Measurements from ENCODE around the gene ANKRD23.
"Not testable (repeated sequence)": the region's sequence is repeated elsewhere in the genome, so short reads cannot be mapped to it uniquely, and the experiment has no call there.

The ANKRD23 gene

GRCh38 chr2:96843538-96844268, at the start of gene ANKRD23:
TSS of gene ANKRD23 (minus strand) at chr2:96844021. CDS start at chr2:96843992, 29 bp downstream.
- H3K27ac Mint-ChIP-seq: peak within 1 kb of the TSS; percentile 19
- H3K4me1 Mint-ChIP-seq (ENCODE audit: low read depth): peaks cover 10% of the 10 kb centered on the region
- H3K27me3 Mint-ChIP-seq (ENCODE audit: low read depth): no peaks in the 10 kb centered on the region

GRCh38 chr2:96891591-96892333, 47.9 kb upstream of the ANKRD23 start:
- no peaks in the 10 kb centered on the region for H3K27me3 Mint-ChIP-seq (ENCODE audit: low read depth)
- H3K27ac Mint-ChIP-seq: peak overlapping the region; percentile 62
- no peaks in the 10 kb centered on the region for H3K36me3 Mint-ChIP-seq (ENCODE audit: low read depth)
- H3K4me3 Mint-ChIP-seq: no peak overlapping the region
- H3K9me3 Mint-ChIP-seq: no peaks in the 10 kb centered on the region
- peaks cover 34% of the 10 kb centered on the region for H3K4me1 Mint-ChIP-seq (ENCODE audit: low read depth)

More at GRCh38 chr2:96843538-96844268, at the start of gene ANKRD23:
- H3K9me3 Mint-ChIP-seq: no peaks in the 10 kb centered on the region
- peaks cover 26% of the 10 kb centered on the region for H3K36me3 Mint-ChIP-seq (ENCODE audit: low read depth)
- no peak within 1 kb of the TSS for H3K4me3 Mint-ChIP-seq

GRCh38 chr2:96890726-96891385, 47.0 kb upstream of the ANKRD23 start:
- Mint-ChIP-seq H3K27me3 (ENCODE audit: low read depth) (no peaks in the 10 kb centered on the region), H3K9me3 (no peaks in the 10 kb centered on the region), H3K36me3 (ENCODE audit: low read depth) (no peaks in the 10 kb centered on the region), H3K27ac (peak overlapping the region; percentile 62), H3K4me3 (no peak overlapping the region), H3K4me1 (ENCODE audit: low read depth) (peaks cover 27% of the 10 kb centered on the region)

- no peaks in the 10 kb centered on the region for H3K9me3 Mint-ChIP-seq
- H3K4me1 Mint-ChIP-seq (ENCODE audit: low read depth): peaks cover 25% of the 10 kb centered on the region
- no peaks in the 10 kb centered on the region for H3K27me3 Mint-ChIP-seq (ENCODE audit: low read depth)
- no peak overlapping the region for H3K4me3 Mint-ChIP-seq
- no peak overlapping the region for H3K27ac Mint-ChIP-seq
- H3K36me3 Mint-ChIP-seq (ENCODE audit: low read depth): no peaks in the 10 kb centered on the region
Observed at GRCh38 chr2:96890252-96890651, 46.4 kb upstream of the ANKRD23 start.

- H3K36me3 Mint-ChIP-seq (ENCODE audit: low read depth); H3K27me3 Mint-ChIP-seq (ENCODE audit: low read depth); H3K27ac Mint-ChIP-seq; H3K9me3 Mint-ChIP-seq; H3K4me3 Mint-ChIP-seq: not testable (repeated sequence)
- H3K4me1 Mint-ChIP-seq (ENCODE audit: low read depth): peaks cover 22% of the 10 kb centered on the region
Observed at GRCh38 chr2:96889502-96889901, 45.7 kb upstream of the ANKRD23 start.

- H3K27ac Mint-ChIP-seq: no peak overlapping the region
- no peaks in the 10 kb centered on the region for H3K27me3 Mint-ChIP-seq (ENCODE audit: low read depth)
- H3K4me1 Mint-ChIP-seq (ENCODE audit: low read depth): peaks cover 22% of the 10 kb centered on the region
- no peak overlapping the region for H3K4me3 Mint-ChIP-seq
- H3K9me3 Mint-ChIP-seq: no peaks in the 10 kb centered on the region
- H3K36me3 Mint-ChIP-seq (ENCODE audit: low read depth): no peaks in the 10 kb centered on the region
Observed at GRCh38 chr2:96888072-96889011, 44.5 kb upstream of the ANKRD23 start.

GRCh38 chr2:96887493-96888012, 43.7 kb upstream of the ANKRD23 start:
- H3K9me3 Mint-ChIP-seq: no peaks in the 10 kb centered on the region
- no peak overlapping the region for H3K27ac Mint-ChIP-seq
- H3K4me1 Mint-ChIP-seq (ENCODE audit: low read depth): peaks cover 20% of the 10 kb centered on the region

GRCh38 chr2:96885432-96886347, 41.9 kb upstream of the ANKRD23 start:
- H3K9me3 Mint-ChIP-seq: no peaks in the 10 kb centered on the region
- H3K27ac Mint-ChIP-seq: no peak overlapping the region
- no peak overlapping the region for H3K4me3 Mint-ChIP-seq
- no peaks in the 10 kb centered on the region for H3K27me3 Mint-ChIP-seq (ENCODE audit: low read depth)
- peaks cover 9% of the 10 kb centered on the region for H3K4me1 Mint-ChIP-seq (ENCODE audit: low read depth)
- no peaks in the 10 kb centered on the region for H3K36me3 Mint-ChIP-seq (ENCODE audit: low read depth)

More at GRCh38 chr2:96887493-96888012, 43.7 kb upstream of the ANKRD23 start:
- no peak overlapping the region for H3K4me3 Mint-ChIP-seq
- H3K27me3 Mint-ChIP-seq (ENCODE audit: low read depth): no peaks in the 10 kb centered on the region
- H3K36me3 Mint-ChIP-seq (ENCODE audit: low read depth): no peaks in the 10 kb centered on the region

- Mint-ChIP-seq H3K27me3 (ENCODE audit: low read depth) (no peaks in the 10 kb centered on the region), H3K9me3 (no peaks in the 10 kb centered on the region), H3K36me3 (ENCODE audit: low read depth) (no peaks in the 10 kb centered on the region), H3K4me3 (no peak overlapping the region), H3K27ac (no peak overlapping the region), H3K4me1 (ENCODE audit: low read depth) (peaks cover 8% of the 10 kb centered on the region)
Observed at GRCh38 chr2:96884299-96885094, 40.7 kb upstream of the ANKRD23 start.

GRCh38 chr2:96883306-96883705, 39.5 kb upstream of the ANKRD23 start:
- peaks cover 3% of the 10 kb centered on the region for H3K4me1 Mint-ChIP-seq (ENCODE audit: low read depth)
- H3K9me3 Mint-ChIP-seq: no peaks in the 10 kb centered on the region
- no peaks in the 10 kb centered on the region for H3K27me3 Mint-ChIP-seq (ENCODE audit: low read depth)
- H3K4me3 Mint-ChIP-seq: no peak overlapping the region
- no peaks in the 10 kb centered on the region for H3K36me3 Mint-ChIP-seq (ENCODE audit: low read depth)
- no peak overlapping the region for H3K27ac Mint-ChIP-seq

- H3K27me3 Mint-ChIP-seq (ENCODE audit: low read depth): no peaks in the 10 kb centered on the region
- no peak overlapping the region for H3K27ac Mint-ChIP-seq
- H3K4me3 Mint-ChIP-seq: no peak overlapping the region
- no peaks in the 10 kb centered on the region for H3K9me3 Mint-ChIP-seq
- H3K4me1 Mint-ChIP-seq (ENCODE audit: low read depth): no peaks in the 10 kb centered on the region
- H3K36me3 Mint-ChIP-seq (ENCODE audit: low read depth): no peaks in the 10 kb centered on the region
Observed at GRCh38 chr2:96882906-96883305, 39.1 kb upstream of the ANKRD23 start.

GRCh38 chr2:96882230-96882629, 38.4 kb upstream of the ANKRD23 start:
- Mint-ChIP-seq H3K9me3 (no peaks in the 10 kb centered on the region), H3K4me1 (ENCODE audit: low read depth) (no peaks in the 10 kb centered on the region), H3K27me3 (ENCODE audit: low read depth) (no peaks in the 10 kb centered on the region), H3K27ac (no peak overlapping the region), H3K36me3 (ENCODE audit: low read depth) (no peaks in the 10 kb centered on the region), H3K4me3 (no peak overlapping the region)
